ENCODE results near the gene NUMB.

DNA sequence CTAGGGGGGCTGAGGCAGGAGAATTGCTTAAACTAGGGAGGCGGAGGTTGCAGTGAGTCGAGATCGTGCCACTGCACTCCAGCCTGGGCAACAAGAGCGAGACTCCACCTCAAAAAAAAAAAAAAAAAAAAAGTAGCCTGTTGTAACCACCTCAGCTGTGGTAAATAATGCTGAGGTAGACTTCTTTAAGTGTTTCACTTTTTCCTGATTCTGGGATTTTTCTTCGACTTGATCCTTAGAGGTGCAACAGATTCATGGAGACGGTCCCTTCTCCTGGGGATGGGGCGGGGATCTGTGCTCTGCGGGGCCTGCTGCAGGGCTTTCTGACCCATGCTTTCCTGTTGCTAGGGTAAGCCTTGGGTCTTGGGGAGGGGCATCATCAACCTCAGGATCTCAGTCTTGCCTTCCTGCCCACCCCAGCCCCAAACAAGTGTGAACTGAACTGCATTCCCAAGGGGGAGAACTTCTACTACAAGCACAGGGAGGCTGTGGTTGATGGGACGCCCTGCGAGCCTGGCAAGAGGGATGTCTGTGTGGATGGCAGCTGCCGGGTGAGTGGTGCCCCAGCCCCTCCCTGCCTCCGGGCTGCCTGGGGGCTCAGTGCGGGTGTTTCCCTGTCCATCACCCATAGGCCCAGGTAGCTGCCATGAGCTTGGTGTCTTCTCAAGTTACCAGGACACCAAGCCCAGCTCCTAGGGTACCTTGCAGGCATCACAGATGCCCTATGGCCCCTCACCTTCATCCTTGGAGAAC is 208.6 kb downstream of the NUMB start:
- TF ChIP-seq POLR2A (IDR thresholded peaks at IDR 0.05; ENCODE audit: low read depth, low read length): no peak
- TF ChIP-seq, protein P1, sequence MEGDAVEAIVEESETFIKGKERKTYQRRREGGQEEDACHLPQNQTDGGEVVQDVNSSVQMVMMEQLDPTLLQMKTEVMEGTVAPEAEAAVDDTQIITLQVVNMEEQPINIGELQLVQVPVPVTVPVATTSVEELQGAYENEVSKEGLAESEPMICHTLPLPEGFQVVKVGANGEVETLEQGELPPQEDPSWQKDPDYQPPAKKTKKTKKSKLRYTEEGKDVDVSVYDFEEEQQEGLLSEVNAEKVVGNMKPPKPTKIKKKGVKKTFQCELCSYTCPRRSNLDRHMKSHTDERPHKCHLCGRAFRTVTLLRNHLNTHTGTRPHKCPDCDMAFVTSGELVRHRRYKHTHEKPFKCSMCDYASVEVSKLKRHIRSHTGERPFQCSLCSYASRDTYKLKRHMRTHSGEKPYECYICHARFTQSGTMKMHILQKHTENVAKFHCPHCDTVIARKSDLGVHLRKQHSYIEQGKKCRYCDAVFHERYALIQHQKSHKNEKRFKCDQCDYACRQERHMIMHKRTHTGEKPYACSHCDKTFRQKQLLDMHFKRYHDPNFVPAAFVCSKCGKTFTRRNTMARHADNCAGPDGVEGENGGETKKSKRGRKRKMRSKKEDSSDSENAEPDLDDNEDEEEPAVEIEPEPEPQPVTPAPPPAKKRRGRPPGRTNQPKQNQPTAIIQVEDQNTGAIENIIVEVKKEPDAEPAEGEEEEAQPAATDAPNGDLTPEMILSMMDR (conservative IDR thresholded peaks at IDR 0.05; ENCODE audit: low read depth, low read length): no peak
- TF ChIP-seq, protein P2, sequence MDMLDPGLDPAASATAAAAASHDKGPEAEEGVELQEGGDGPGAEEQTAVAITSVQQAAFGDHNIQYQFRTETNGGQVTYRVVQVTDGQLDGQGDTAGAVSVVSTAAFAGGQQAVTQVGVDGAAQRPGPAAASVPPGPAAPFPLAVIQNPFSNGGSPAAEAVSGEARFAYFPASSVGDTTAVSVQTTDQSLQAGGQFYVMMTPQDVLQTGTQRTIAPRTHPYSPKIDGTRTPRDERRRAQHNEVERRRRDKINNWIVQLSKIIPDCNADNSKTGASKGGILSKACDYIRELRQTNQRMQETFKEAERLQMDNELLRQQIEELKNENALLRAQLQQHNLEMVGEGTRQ (IDR thresholded peaks at IDR 0.05; ENCODE audit: low read depth, low read length): no peak
- no peak for TF ChIP-seq SMC3 (IDR thresholded peaks at IDR 0.05; ENCODE audit: low read depth, low read length)
- TF ChIP-seq, protein P3, sequence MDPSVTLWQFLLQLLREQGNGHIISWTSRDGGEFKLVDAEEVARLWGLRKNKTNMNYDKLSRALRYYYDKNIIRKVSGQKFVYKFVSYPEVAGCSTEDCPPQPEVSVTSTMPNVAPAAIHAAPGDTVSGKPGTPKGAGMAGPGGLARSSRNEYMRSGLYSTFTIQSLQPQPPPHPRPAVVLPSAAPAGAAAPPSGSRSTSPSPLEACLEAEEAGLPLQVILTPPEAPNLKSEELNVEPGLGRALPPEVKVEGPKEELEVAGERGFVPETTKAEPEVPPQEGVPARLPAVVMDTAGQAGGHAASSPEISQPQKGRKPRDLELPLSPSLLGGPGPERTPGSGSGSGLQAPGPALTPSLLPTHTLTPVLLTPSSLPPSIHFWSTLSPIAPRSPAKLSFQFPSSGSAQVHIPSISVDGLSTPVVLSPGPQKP (IDR thresholded peaks at IDR 0.05; ENCODE audit: borderline replicate concordance, low read depth, low read length): no peak
- TF ChIP-seq RFX5 (IDR thresholded peaks at IDR 0.05; ENCODE audit: low read depth, low read length): no peak
- TF ChIP-seq BHLHE40 (IDR thresholded peaks at IDR 0.05; ENCODE audit: low read depth, low read length): no peak
- TF ChIP-seq CEBPB (IDR thresholded peaks at IDR 0.05; ENCODE audit: low read depth, low read length): no peak
- no peak for TF ChIP-seq MAZ (IDR thresholded peaks at IDR 0.05; ENCODE audit: borderline replicate concordance, low read depth, low read length)
- no peak for TF ChIP-seq MXI1 (IDR thresholded peaks at IDR 0.05; ENCODE audit: borderline replicate concordance, low read depth, low read length)
- no peak for TF ChIP-seq RAD21 (IDR thresholded peaks at IDR 0.05; ENCODE audit: low read length)
- no peak for TF ChIP-seq FOS (IDR thresholded peaks at IDR 0.05; ENCODE audit: low read depth, low read length)

Measured in IMR-90 (cell line).